IPS DF 6.9 (cell line): Measurements from ENCODE around the gene MRAP2.
"Not testable (repeated sequence)": the region's sequence is repeated elsewhere in the genome, so short reads cannot be mapped to it uniquely, and the experiment has no call there.

Experiments used
- DNase-seq: peaks from one replicate; pipeline ENCODE4 v3.0.0-alpha.2; 2013; ENCODE audit warnings: low read depth, low spot score
- H3K27ac ChIP-seq: one replicate; pipeline ENCODE4 v1.5.1; 2013; ENCODE audit warnings: low read length, control low read depth
- H3K27me3 ChIP-seq: 2 replicates; pipeline ENCODE4 v1.6.1; 2013; ENCODE audit warnings: mild to moderate bottlenecking, low read length; ENCODE audit not compliant: control insufficient read depth, insufficient read depth
- H3K36me3 ChIP-seq: 2 replicates; pipeline ENCODE4 v1.6.1; 2013; ENCODE audit warnings: low read length; ENCODE audit not compliant: control insufficient read depth, insufficient read depth
- H3K4me1 ChIP-seq: 2 replicates; pipeline ENCODE4 v1.6.1; 2013; ENCODE audit warnings: low read length; ENCODE audit not compliant: control insufficient read depth, insufficient read depth
- H3K4me3 ChIP-seq: 2 replicates; pipeline ENCODE4 v1.5.1; 2013; ENCODE audit warnings: mild to moderate bottlenecking, low read length
- H3K9me3 ChIP-seq: 2 replicates; pipeline ENCODE4 v1.6.1; 2013; ENCODE audit warnings: low read length, inconsistent platforms; ENCODE audit not compliant: control insufficient read depth, insufficient read depth
- WGBS: extraction: QIAGEN DNeasy Blood & Tissue Kit; methylation state at CpG from one replicate; pipeline ENCODE4 v1.1.7; 2013; ENCODE audit warnings: mixed read lengths, missing lambda C conversion rate; ENCODE audit not compliant: insufficient read length, insufficient coverage; 5-methylcytosine and 5-hydroxymethylcytosine counted together

The MRAP2 gene

DNA sequence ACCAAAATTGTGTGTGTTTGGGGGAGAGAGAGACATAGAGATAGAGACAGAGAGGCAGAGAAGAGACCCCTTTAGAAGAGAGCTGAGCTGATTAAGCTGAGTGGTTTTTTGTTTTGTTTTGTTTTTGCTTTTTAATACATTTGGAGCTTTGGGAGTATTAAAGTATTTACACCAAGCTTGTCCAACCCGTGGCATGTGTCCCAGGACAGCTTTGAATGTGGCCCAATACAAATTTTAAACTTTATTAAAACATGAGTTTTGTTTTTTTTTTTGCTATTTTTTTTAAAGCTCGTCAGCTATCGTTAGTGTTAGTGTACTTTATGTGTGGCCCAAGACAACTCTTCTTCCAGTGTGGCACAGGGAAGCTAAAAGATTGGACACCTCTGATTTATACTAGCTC lies 56.0 kb downstream of the MRAP2 start:
- no CpG with 5 or more reads among the region's 3 CpGs for WGBS
- no peak overlapping the region for H3K4me3 ChIP-seq
- no peak for DNase-seq
- H3K27me3 ChIP-seq = no peaks in the 10 kb centered on the region
- H3K27ac ChIP-seq = no peak overlapping the region
- no peaks in the 10 kb centered on the region for H3K9me3 ChIP-seq
- H3K4me1 ChIP-seq = peaks cover 6% of the 10 kb centered on the region; the same call in 1 of the 2 replicates
- H3K36me3 ChIP-seq = no peaks in the 10 kb centered on the region

DNA sequence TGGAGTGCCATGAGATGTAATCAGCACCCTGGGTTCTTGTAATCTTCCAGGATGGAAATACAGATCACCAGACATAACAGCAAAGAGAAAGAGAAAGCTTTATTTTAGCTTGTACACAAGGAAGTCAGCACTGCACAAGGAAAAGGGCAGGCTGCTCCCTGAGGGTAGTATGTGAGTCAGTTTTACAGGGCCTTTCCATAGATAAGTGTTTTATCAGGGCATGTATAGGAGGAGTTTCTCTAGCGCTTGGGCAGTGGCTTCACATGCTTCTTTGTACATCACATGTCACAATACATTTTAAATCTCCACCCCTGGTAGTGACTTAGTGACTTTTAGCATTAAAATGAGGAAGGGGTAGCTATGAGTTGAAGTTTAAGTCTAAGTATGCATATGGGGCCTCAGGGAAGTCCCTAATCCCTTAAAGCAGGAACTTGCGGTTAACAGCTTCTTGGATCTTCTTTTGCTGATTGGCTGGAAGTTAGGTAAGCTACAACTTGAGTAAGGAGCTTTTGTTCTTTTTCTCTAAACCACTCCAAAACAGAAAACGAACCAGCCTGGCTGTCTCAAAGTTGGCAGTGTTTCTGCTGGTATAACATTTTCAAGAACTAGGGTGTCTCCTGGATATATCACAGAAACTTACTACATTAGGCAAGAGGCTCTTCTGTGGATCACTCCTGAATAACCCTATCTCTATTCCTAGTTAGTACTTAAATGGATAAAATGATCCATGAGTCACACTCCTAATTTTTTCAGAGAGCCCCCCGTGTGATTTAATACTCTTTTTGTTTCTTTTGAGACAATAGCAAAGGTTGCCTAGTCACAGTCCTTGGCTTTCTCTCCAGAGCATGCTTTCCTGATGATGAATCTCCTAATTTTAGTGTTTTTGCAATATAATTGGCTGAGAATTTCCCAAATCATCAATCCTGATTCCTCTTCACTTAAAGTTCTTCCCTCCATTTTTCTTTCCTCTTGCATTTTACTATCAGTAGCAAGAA lies 60.2 kb downstream of the MRAP2 start:
- DNase-seq = no peak
- Histone ChIP-seq H3K27ac (no peak overlapping the region), H3K4me3 (no peak overlapping the region), H3K9me3 (no peaks in the 10 kb centered on the region), H3K27me3 (no peaks in the 10 kb centered on the region), H3K4me1 (0 out of 2 replicates have a peak, but pooled peaks cover 3% of the 10 kb centered on the region), H3K36me3 (no peaks in the 10 kb centered on the region)
- WGBS = no CpG with 5 or more reads among the region's 4 CpGs

DNA sequence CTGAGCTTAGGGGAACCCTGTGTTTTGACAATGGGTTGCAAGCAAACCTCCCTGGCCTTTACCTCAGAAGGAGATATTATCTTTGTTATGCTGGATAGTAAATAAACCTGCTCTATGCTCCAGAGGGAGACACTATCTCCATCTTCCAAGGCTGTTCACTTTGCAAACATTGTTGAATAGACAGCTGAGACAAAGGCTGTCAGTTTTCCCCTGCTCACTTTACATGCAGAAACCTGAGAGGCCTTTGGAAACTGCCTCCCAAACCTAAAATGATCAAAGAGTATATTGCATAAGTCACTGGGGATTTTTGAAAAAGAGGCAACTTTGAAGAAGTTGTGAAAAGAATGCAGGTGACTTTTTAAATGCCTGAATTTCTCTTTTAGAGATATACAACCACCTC lies 61.6 kb downstream of the MRAP2 start:
- H3K4me1 ChIP-seq = no peaks in the 10 kb centered on the region
- no peak for DNase-seq
- no peak overlapping the region for H3K4me3 ChIP-seq
- H3K27me3 ChIP-seq = no peaks in the 10 kb centered on the region
- H3K9me3 ChIP-seq = no peaks in the 10 kb centered on the region
- no peaks in the 10 kb centered on the region for H3K36me3 ChIP-seq
- no peak overlapping the region for H3K27ac ChIP-seq

DNA sequence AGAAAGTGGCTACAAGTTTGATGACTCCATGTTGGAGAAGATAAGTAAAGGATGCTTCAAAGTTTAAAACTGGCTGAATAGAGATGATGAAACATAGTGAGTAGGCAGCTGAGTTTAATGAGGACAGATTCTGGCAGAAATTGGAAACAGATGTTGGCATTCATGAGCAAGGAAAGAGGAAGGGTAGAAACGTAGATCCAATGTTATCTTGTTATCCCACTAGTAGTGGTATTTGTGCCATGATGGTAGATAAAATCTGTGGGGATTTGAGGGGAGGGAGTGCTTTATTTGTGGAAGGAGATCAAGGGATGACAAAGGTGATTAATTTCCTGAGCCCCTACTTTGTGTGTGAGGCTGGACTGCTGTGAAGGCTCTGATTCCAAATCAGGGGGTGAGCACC lies 69.5 kb downstream of the MRAP2 start:
- Histone ChIP-seq H3K36me3 (no peaks in the 10 kb centered on the region), H3K4me1 (no peaks in the 10 kb centered on the region), H3K9me3 (peaks cover 1% of the 10 kb centered on the region; the same call in 1 of the 2 replicates), H3K27me3 (no peaks in the 10 kb centered on the region), H3K4me3 (no peak overlapping the region), H3K27ac (no peak overlapping the region)
- no peak for DNase-seq
- whole genome bisulfite sequencing = no CpG with 5 or more reads among the region's 1 CpG

DNA sequence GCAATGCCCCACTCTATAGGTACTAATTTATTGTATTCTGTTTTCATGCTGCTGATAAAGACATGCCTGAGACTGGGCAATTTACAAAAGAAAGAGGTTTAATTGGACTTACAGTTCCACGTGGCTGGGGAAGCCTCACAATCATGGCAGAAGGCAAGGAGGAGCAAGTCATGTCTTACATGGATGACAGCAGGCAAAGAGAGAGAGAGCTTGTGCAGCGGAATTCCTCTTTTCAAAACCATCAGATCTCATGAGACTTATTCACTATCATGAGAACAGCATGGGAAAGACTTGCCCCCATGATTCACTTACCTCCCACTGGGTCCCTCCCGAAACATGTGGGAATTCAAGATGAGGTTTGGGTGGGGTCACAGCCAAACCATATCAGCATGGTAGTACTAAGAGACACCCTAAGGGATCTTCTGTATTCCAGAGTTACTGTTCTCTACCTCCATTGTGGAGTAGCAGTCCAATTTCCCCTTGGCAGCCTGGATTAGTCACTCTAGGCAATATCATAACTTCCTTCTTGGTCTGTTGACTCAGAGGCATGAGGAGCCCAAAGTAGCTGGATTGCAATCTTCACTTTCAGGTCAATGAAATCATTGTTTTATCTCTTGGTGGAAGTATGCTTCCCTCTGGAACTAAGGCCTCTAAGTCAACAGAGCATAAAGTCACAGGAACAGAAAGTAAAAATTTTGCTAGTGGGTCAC lies 71.8 kb downstream of the MRAP2 start:
- not testable (repeated sequence) for H3K27ac ChIP-seq, DNase-seq, H3K4me3 ChIP-seq, H3K36me3 ChIP-seq, H3K9me3 ChIP-seq, H3K27me3 ChIP-seq, H3K4me1 ChIP-seq
- WGBS = no CpG with 5 or more reads among the region's 3 CpGs

DNA sequence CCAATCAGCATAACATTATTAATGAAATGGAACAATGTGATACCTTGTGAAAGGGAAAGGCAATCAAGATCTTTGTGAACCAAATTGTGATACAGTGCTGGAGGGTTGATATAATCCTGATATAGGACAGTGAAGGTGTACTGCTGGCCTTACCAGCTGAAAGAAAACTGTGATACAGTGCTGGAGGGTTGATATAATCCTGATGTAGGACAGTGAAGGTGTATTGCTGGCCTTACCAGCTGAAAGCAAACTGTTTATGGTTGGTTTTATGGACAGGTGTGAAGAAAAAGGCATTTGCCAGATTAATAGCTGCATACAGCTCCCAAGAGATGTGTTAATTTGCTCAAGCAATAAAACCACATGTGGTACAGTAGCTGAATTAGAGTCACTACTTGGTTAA lies 73.9 kb downstream of the MRAP2 start:
- H3K4me3 ChIP-seq = no peak overlapping the region
- no peaks in the 10 kb centered on the region for H3K36me3 ChIP-seq
- H3K4me1 ChIP-seq = no peaks in the 10 kb centered on the region
- H3K9me3 ChIP-seq = peaks cover 1% of the 10 kb centered on the region; the same call in 1 of the 2 replicates
- no peak overlapping the region for H3K27ac ChIP-seq
- no peaks in the 10 kb centered on the region for H3K27me3 ChIP-seq
- no peak for DNase-seq

DNA sequence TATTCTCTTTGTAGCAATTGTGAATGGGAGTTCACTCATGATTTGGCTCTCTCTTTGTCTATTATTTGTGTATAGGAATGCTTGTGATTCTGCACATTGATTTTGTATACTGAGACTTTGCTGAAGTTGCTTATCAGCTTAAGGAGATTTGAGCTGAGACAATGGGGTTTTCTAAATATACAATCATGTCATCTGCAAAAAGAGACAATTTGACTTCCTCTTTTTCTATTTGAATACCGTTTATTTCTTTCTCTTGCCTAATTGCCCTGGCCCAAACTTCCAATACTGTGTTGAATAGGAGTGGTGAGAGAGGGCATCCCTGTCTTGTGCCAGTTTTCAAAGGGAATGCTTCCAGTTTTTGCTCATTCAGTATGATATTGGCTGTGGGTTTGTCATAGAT lies 77.8 kb downstream of the MRAP2 start:
- not testable (repeated sequence) for H3K27ac ChIP-seq, DNase-seq, H3K27me3 ChIP-seq, H3K4me3 ChIP-seq, H3K9me3 ChIP-seq, H3K4me1 ChIP-seq, H3K36me3 ChIP-seq
- WGBS = no CpG with 5 or more reads among the region's 1 CpG

DNA sequence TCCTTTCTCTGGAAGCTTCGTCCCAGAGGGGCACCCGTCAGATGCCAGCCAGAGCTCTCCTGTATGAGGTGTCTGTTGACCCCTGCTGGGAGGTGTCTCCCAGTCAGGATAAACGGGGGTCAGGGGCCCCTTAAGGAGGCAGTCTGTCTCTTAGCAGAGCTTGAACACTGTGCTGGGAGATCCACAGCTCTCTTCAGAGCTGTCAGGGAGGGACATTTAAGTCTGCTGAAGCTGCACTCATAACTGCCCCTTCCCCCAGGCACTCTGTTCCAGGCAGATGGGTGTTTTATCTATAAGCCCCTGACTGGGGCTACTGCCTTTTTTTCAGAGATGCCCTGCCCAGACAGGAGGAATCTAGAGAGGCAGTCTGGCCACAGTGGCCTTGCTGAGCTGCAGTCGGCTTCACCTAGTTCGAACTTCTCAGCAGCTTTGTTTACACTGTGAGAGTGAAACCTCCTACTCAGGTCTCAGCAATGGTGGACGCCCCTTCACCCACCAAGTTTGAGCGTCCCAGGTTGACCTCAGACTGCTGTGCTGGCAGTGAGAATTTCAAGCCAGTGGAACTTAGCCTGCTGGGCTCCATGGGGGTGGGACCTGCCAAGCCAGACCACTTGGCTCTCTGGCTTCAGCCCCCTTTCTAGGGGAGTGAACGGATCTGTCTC lies 81.5 kb downstream of the MRAP2 start:
- not testable (repeated sequence) for H3K4me3 ChIP-seq, H3K36me3 ChIP-seq, H3K4me1 ChIP-seq, H3K9me3 ChIP-seq, H3K27me3 ChIP-seq, H3K27ac ChIP-seq, DNase-seq
- WGBS = no CpG with 5 or more reads among the region's 8 CpGs

DNA sequence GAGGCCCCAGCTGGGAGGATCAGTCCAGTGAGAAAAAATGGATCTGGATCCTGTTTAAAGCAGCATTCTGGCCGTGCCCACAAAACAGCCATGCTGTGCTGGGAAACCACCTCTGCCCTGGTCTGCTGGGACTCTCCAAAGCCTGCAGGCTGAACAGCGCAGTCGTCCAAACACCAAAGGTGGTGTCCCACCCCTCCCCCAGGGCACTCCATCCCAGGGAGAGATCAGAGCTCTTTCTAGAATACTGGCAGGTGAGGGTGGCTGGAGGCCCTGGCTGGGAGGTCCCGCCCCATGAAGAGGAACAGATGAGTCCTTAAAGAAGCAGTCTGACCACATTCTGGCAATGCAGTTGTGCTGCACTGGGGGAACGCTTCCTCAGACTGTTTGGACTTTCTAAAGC lies 84.6 kb downstream of the MRAP2 start:
- no peak for DNase-seq
- H3K27me3 ChIP-seq = no peaks in the 10 kb centered on the region
- no peak overlapping the region for H3K4me3 ChIP-seq
- no CpG with 5 or more reads among the region's 5 CpGs for whole genome bisulfite sequencing
- no peaks in the 10 kb centered on the region for H3K4me1 ChIP-seq
- no peaks in the 10 kb centered on the region for H3K36me3 ChIP-seq
- H3K27ac ChIP-seq = no peak overlapping the region
- no peaks in the 10 kb centered on the region for H3K9me3 ChIP-seq

DNA sequence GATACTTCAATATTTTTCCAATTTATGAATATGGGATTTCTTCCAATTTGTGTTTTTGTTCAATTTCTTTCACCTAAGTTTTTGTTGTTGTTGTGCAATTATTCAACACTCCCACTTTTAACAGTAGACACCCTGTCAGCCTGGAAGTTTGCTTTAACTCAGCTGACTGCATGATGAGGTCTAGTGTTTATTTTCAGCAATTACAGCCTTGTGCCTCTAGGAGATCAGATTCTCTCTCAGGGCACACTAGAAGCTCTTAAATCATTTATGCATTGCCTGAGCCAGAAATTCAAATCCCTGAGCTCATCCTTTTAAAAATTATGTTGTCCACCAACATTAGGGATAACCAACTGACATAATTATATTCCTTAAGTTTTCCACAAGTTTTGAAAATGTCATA lies 85.7 kb downstream of the MRAP2 start:
- no peaks in the 10 kb centered on the region for H3K4me1 ChIP-seq
- no peaks in the 10 kb centered on the region for H3K27me3 ChIP-seq
- H3K27ac ChIP-seq = no peak overlapping the region
- H3K9me3 ChIP-seq = no peaks in the 10 kb centered on the region
- H3K4me3 ChIP-seq = no peak overlapping the region
- no peaks in the 10 kb centered on the region for H3K36me3 ChIP-seq
- no peak for DNase-seq
